Thyroid gland (tissue), 4 donors: Measurements from ENCODE around the gene PIGX. TPM values are rescaled to one million over a fixed set of nuclear protein-coding genes. Genes with fewer than 3 reads are reported as not detected.
"Not testable (repeated sequence)": the region's sequence is repeated elsewhere in the genome, so short reads cannot be mapped to it uniquely, and the experiment has no call there.

Experiments
- DNase-seq, 2 donors: peaks; one replicate each; pipeline ENCODE4 v3.0.0-alpha.2; 2019
- H3K27ac ChIP-seq, 3 donors: fragments of 200-600 bp; sonication (generic); 1 replicate in 2 of 3; 2 replicates in 1 of 3; pipeline ENCODE4 v1.5.1; 2016 to 2019; ENCODE audit warnings: mild to moderate bottlenecking in 1 of 3, moderate library complexity in 1 of 3
- H3K27me3 ChIP-seq: fragments of 200-600 bp; sonication (generic); one replicate; pipeline ENCODE4 v1.5.1; 2019
- H3K36me3 ChIP-seq, 2 donors: fragments of 200-600 bp; sonication (generic); one replicate each; pipeline ENCODE4 v1.5.1; 2016 to 2019
- H3K4me1 ChIP-seq, 2 donors: fragments of 200-600 bp; sonication (generic); one replicate each; pipeline ENCODE4 v1.5.1; 2017 to 2019
- H3K4me3 ChIP-seq, 3 donors: fragments of 200-600 bp; sonication (generic); replicated peaks in 1 of 3; 1 replicate in 2 of 3; 2 replicates in 1 of 3; pipeline ENCODE4 v1.5.1; 2016; ENCODE audit warnings: mild to moderate bottlenecking in 1 of 3
- H3K9me3 ChIP-seq: fragments of 200-600 bp; sonication (generic); one replicate; pipeline ENCODE4 v1.5.1; 2017
- CTCF ChIP-seq, 6 experiments: fragments of 200-600 bp in 3 of 6; fragments of 450-650 bp in 3 of 6; sonication (generic) in 3 of 6; IDR thresholded peaks; one replicate each; pipeline ENCODE4 v1.5.1; 2016 to 2019; ENCODE audit warnings: antibody characterized with exemption in 6 of 6, mild to moderate bottlenecking in 2 of 6, inconsistent platforms in 1 of 6, moderate library complexity in 1 of 6
- POLR2A ChIP-seq, 2 donors: fragments of 450-650 bp; IDR thresholded peaks; one replicate each; pipeline ENCODE4 v1.6.1; 2017; ENCODE audit warnings: antibody characterized with exemption in 2 of 2, mild to moderate bottlenecking in 2 of 2, moderate library complexity in 1 of 2
- WGBS, 2 donors: methylation state at CpG; one replicate each; pipeline ENCODE4 v1.1.5; 2017; 5-methylcytosine and 5-hydroxymethylcytosine counted together
- intact Hi-C: fragments of 100-400 bp; cut with DNase I; formaldehyde crosslinking; loops from one replicate; pipeline ENCODE4 v1.15.1; 2023
- total RNA-seq, 4 donors: library from RNA; depleted of rRNA; stranded (reverse); fragments of >200 nt; gene quantifications; one replicate each; pipeline ENCODE4 v1.2.3, GENCODE V29; 2016

Gene PIGX
- total RNA-seq, 4 donors from 2014 or later = 23.1 to 40.6 (median 31.3) TPM

- TF ChIP-seq CTCF (IDR thresholded peaks at IDR 0.05) (peak in 1 of 6 experiments; percentile 14), POLR2A (IDR thresholded peaks at IDR 0.05) (peak in 1 of 2 donors; percentile 65)
- Histone ChIP-seq H3K27me3 (no peaks in the 10 kb centered on the region), H3K4me3 (peak within 1 kb of the TSS; percentile 18 to 99 (median 73)), H3K9me3 (no peaks in the 10 kb centered on the region), H3K27ac (peak within 1 kb of the TSS; percentile 76 to 93 (median 93)), H3K4me1 (peaks cover 7 to 15% of the 10 kb centered on the region in 2 donors), H3K36me3 (no peaks in the 10 kb centered on the region)
- peak; percentile 89 for DNase-seq
- WGBS, 2 donors = 0 to 1% methylated on average over 17 to 38 of the region's 86 CpGs
- intact Hi-C loops = no loop called here
Observed at GRCh38 chr3:196739671-196740480, 27.7 kb downstream of the PIGX start, which contains the start of gene PAK2. Gene PAK2 (plus strand): TSS chr3:196739857. CDS start chr3:196782647, 42,790 bp downstream.

- TF ChIP-seq POLR2A (IDR thresholded peaks at IDR 0.05) (peak in 1 of 2 donors; percentile 4), CTCF (IDR thresholded peaks at IDR 0.05) (no peak)
- no peaks in the 10 kb centered on the region for H3K36me3 ChIP-seq
- no peaks in the 10 kb centered on the region for H3K9me3 ChIP-seq
- intact Hi-C loops = no loop called here
- DNase-seq = peak in 1 of 2 donors; percentile 43
- peak overlapping the region; percentile 76 to 93 (median 93) for H3K27ac ChIP-seq
- H3K4me3 ChIP-seq = peak overlapping the region; percentile 18 to 99 (median 73)
- H3K27me3 ChIP-seq = no peaks in the 10 kb centered on the region
- H3K4me1 ChIP-seq = peaks cover 7 to 15% of the 10 kb centered on the region in 2 donors
- WGBS, 2 donors = 1% methylated on average over 30 of the region's 30 CpGs
Observed at GRCh38 chr3:196740481-196741248, 28.5 kb downstream of the PIGX start.

- DNase-seq = no peak
- Histone ChIP-seq H3K36me3 (no peaks in the 10 kb centered on the region), H3K4me1 (peaks cover 7 to 15% of the 10 kb centered on the region in 2 donors), H3K4me3 (peak overlapping the region in 1 of 3 donors; percentile 73), H3K27ac (peak overlapping the region; percentile 76 to 93 (median 93)), H3K9me3 (no peaks in the 10 kb centered on the region), H3K27me3 (no peaks in the 10 kb centered on the region)
- WGBS, 2 donors = 32 to 37% methylated on average over 5 of the region's 5 CpGs
- intact Hi-C loops = no loop called here
- TF ChIP-seq CTCF (IDR thresholded peaks at IDR 0.05) = no peak
- TF ChIP-seq POLR2A (IDR thresholded peaks at IDR 0.05) = no peak
Observed at GRCh38 chr3:196741249-196741889, 29.2 kb downstream of the PIGX start.

GRCh38 chr3:196743569-196743968 lies 31.4 kb downstream of the PIGX start:
- H3K4me3 ChIP-seq, intact Hi-C loops, DNase-seq, H3K27ac ChIP-seq, H3K36me3 ChIP-seq, H3K27me3 ChIP-seq, H3K9me3 ChIP-seq: not testable (repeated sequence)
- peaks cover 7 to 15% of the 10 kb centered on the region in 2 donors for H3K4me1 ChIP-seq
- 93 to 95% methylated on average over 10 of the region's 10 CpGs for WGBS, 2 donors

GRCh38 chr3:196749125-196749524 lies 36.9 kb downstream of the PIGX start:
- 86 to 94% methylated on average over 8 of the region's 8 CpGs for WGBS, 2 donors
- no peak overlapping the region for H3K4me3 ChIP-seq
- H3K27ac ChIP-seq = no peak overlapping the region
- H3K36me3 ChIP-seq = no peaks in the 10 kb centered on the region
- TF ChIP-seq CTCF (IDR thresholded peaks at IDR 0.05) (no peak), POLR2A (IDR thresholded peaks at IDR 0.05) (no peak)
- H3K27me3 ChIP-seq = no peaks in the 10 kb centered on the region
- no peaks in the 10 kb centered on the region for H3K4me1 ChIP-seq
- no peaks in the 10 kb centered on the region for H3K9me3 ChIP-seq
- DNase-seq = no peak
- intact Hi-C loops = no loop called here
